GM12892 (cell line): Measurements from ENCODE around the gene ELK1.

ENCODE experiments used
- POLR2AphosphoS5 ChIP-seq: IDR thresholded peaks from 2 replicates; pipeline ENCODE4 v1.6.1; 2011; ENCODE audit warnings: low read depth, low read length, control low read depth
- TAF1 ChIP-seq: IDR thresholded peaks from 2 replicates; pipeline ENCODE4 v1.6.1; 2011; ENCODE audit warnings: low read depth, mild to moderate bottlenecking, control low read depth, low read length, borderline replicate concordance

GRCh38 chrX:47651043-47651905 lies 911 bp upstream of the ELK1 start:
- TF ChIP-seq POLR2AphosphoS5 = no peak
- TF ChIP-seq TAF1 = no peak
